GM12878 (cell line): ENCODE data around the gene BANP.

Experiments
- CHD2 ChIP-seq: IDR thresholded peaks from 2 replicates; pipeline ENCODE4 v1.6.1; 2011; ENCODE audit warnings: low read depth, low read length, improper control_type of control experiment, borderline replicate concordance
- CTCF ChIP-seq, 3 experiments: IDR thresholded peaks in 2 of 3; conservative IDR thresholded peaks in 1 of 3; 2 replicates each; pipeline ENCODE4 v1.5.1; 2011; ENCODE audit warnings: low read depth in 3 of 3, low read length in 3 of 3, mild to moderate bottlenecking in 3 of 3, control low read depth in 2 of 3, moderate library complexity in 2 of 3, inconsistent platforms in 1 of 3, mixed read lengths in 1 of 3; ENCODE audit not compliant: control insufficient read depth in 2 of 3, insufficient read depth in 1 of 3; ENCODE audit errors: extremely low read depth in 1 of 3
- EED ChIP-seq: sonication (generic); IDR thresholded peaks from 2 replicates; pipeline ENCODE4 v1.6.1; 2016; ENCODE audit warnings: antibody characterized with exemption, low read depth
- NBN ChIP-seq: fragments of 450-650 bp; IDR thresholded peaks from 2 replicates; pipeline ENCODE4 v1.6.1; 2016
- POLR2A ChIP-seq: IDR thresholded peaks from 2 replicates; pipeline ENCODE4 v1.6.1; 2011; ENCODE audit warnings: low read depth, mild to moderate bottlenecking, low read length
- RCOR1 ChIP-seq: conservative IDR thresholded peaks from 2 replicates; pipeline ENCODE4 v1.6.1; 2012; ENCODE audit warnings: low read depth, low read length, improper control_type of control experiment
- SIN3A ChIP-seq: IDR thresholded peaks from 2 replicates; pipeline ENCODE4 v1.6.1; 2012; ENCODE audit warnings: low read depth, low read length, improper control_type of control experiment
- SMC3 ChIP-seq: IDR thresholded peaks from 2 replicates; pipeline ENCODE4 v1.6.1; 2011; ENCODE audit warnings: low read length, improper control_type of control experiment, borderline replicate concordance
- TF ChIP-seq, protein P1 (sequence below): fragments of 450-650 bp; IDR thresholded peaks from 2 replicates; pipeline ENCODE4 v1.6.1; 2017; ENCODE audit warnings: mild to moderate bottlenecking, low read depth, inconsistent platforms; ENCODE audit not compliant: poor library complexity, severe bottlenecking
- TF ChIP-seq, protein P2 (sequence below): IDR thresholded peaks from 2 replicates; pipeline ENCODE4 v1.6.1; 2012; ENCODE audit warnings: mild to moderate bottlenecking, low read depth, low read length

- TF ChIP-seq CTCF (IDR thresholded peaks at IDR 0.05 in 2 of 3, conservative IDR thresholded peaks at IDR 0.05 in 1 of 3; ENCODE audit: control insufficient read depth in 2 of 3, extremely low read depth in 1 of 3, insufficient read depth in 1 of 3, low read depth in 3 of 3, low read length in 3 of 3) = no peak
- TF ChIP-seq CHD2 = no peak
- TF ChIP-seq, protein P1, sequence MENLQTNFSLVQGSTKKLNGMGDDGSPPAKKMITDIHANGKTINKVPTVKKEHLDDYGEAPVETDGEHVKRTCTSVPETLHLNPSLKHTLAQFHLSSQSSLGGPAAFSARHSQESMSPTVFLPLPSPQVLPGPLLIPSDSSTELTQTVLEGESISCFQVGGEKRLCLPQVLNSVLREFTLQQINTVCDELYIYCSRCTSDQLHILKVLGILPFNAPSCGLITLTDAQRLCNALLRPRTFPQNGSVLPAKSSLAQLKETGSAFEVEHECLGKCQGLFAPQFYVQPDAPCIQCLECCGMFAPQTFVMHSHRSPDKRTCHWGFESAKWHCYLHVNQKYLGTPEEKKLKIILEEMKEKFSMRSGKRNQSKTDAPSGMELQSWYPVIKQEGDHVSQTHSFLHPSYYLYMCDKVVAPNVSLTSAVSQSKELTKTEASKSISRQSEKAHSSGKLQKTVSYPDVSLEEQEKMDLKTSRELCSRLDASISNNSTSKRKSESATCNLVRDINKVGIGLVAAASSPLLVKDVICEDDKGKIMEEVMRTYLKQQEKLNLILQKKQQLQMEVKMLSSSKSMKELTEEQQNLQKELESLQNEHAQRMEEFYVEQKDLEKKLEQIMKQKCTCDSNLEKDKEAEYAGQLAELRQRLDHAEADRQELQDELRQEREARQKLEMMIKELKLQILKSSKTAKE = no peak
- no peak for TF ChIP-seq POLR2A
- TF ChIP-seq NBN = no peak
- TF ChIP-seq SIN3A = no peak
- TF ChIP-seq, protein P2, sequence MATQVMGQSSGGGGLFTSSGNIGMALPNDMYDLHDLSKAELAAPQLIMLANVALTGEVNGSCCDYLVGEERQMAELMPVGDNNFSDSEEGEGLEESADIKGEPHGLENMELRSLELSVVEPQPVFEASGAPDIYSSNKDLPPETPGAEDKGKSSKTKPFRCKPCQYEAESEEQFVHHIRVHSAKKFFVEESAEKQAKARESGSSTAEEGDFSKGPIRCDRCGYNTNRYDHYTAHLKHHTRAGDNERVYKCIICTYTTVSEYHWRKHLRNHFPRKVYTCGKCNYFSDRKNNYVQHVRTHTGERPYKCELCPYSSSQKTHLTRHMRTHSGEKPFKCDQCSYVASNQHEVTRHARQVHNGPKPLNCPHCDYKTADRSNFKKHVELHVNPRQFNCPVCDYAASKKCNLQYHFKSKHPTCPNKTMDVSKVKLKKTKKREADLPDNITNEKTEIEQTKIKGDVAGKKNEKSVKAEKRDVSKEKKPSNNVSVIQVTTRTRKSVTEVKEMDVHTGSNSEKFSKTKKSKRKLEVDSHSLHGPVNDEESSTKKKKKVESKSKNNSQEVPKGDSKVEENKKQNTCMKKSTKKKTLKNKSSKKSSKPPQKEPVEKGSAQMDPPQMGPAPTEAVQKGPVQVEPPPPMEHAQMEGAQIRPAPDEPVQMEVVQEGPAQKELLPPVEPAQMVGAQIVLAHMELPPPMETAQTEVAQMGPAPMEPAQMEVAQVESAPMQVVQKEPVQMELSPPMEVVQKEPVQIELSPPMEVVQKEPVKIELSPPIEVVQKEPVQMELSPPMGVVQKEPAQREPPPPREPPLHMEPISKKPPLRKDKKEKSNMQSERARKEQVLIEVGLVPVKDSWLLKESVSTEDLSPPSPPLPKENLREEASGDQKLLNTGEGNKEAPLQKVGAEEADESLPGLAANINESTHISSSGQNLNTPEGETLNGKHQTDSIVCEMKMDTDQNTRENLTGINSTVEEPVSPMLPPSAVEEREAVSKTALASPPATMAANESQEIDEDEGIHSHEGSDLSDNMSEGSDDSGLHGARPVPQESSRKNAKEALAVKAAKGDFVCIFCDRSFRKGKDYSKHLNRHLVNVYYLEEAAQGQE = no peak
- no peak for TF ChIP-seq EED
- no peak for TF ChIP-seq SMC3
- no peak for TF ChIP-seq RCOR1
Measured at GRCh38 chr16:88003316-88003715, 52.1 kb downstream of the BANP start.
